ENCODE data around the gene CD8B2.
"Not testable (repeated sequence)": the region's sequence is repeated elsewhere in the genome, so short reads cannot be mapped to it uniquely, and the experiment has no call there.

CD8B2 gene

GRCh38 chr2:106486551-106487385 is at the start of gene CD8B2:
Gene CD8B2, plus strand, starts transcription at chr2:106487364. Its CDS starts 63 bp downstream, at chr2:106487427.
- not testable (repeated sequence) for DNase-seq (ENCODE audit: low read depth, low spot score); H3K27ac ChIP-seq

GRCh38 chr2:106461882-106462281 is 25.3 kb upstream of the CD8B2 start:
- DNase-seq (ENCODE audit: low read depth, low spot score); H3K27ac ChIP-seq: not testable (repeated sequence)

GRCh38 chr2:106467516-106467915 is 19.6 kb upstream of the CD8B2 start:
- H3K27ac ChIP-seq; DNase-seq (ENCODE audit: low read depth, low spot score): not testable (repeated sequence)

GRCh38 chr2:106468107-106468506 is 19.1 kb upstream of the CD8B2 start, which contains the start of gene RGPD3:
Gene RGPD3, minus strand, starts transcription at chr2:106468413. Its CDS starts 125 bp downstream, at chr2:106468288.
- not testable (repeated sequence) for H3K27ac ChIP-seq; DNase-seq (ENCODE audit: low read depth, low spot score)

- not testable (repeated sequence) for DNase-seq (ENCODE audit: low read depth, low spot score); H3K27ac ChIP-seq
Measured at GRCh38 chr2:106470658-106471057, 16.5 kb upstream of the CD8B2 start.

GRCh38 chr2:106477647-106478046 is 9.5 kb upstream of the CD8B2 start:
- DNase-seq (ENCODE audit: low read depth, low spot score); H3K27ac ChIP-seq: not testable (repeated sequence)

DNA sequence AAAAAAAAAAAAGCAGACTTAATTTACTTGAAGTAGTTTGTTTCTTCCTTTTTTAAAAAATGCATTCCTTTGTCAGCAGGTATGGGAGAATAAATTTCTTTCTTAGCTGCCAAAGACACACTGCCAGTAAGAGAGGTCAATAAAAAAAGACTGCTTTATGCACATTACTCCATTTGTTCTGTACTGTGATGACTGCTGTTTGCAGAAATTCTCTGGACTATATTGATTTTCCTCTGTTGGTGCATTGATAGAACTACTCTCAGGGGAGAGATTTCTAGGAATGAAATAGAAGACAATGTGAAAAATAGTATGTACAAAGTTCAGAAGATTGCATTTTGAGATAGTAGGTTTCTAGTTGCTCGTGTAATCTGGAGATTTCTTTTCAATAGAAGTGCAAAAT is 7.6 kb upstream of the CD8B2 start:
- not testable (repeated sequence) for H3K27ac ChIP-seq; DNase-seq (ENCODE audit: low read depth, low spot score)

DNA sequence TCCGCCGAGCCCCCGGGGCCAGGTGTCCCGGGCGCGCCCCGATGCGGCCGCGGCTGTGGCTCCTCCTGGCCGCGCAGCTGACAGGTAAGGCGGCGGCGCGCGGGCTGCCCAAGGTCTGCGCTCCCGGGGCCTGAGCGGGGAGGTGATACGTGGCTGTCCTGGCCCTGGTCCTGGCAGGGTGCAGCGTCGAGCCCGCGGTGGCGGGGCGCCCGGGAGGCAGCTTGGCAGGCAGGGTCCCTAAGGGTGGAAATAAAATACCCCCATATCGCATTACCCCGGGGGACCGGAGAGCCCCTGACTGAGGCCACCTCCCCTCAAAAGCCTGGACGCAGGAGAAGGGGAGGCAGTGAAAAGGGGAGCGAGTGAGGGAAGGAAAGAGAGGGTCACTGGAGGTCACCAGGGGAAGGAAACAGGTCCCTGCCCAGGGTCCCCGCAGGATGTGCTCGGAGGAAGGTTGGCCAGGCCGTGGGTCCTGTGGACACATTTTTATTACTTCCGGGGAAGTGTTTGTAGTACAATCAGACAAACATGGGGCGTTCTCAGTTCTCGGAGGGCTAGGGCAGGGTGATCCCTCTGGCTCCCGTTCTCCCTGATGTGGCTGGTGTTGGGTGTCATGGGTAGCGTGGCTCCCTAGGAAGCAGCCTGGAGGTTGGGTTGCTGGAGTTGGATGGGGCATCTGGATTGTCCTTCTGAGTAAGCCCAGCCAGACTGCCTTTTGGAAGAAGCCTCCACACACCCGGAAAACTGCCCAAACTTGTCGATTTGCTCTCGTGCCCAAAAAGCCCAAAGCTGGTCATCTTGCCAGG is 425 bp downstream of the CD8B2 start:
- H3K27ac ChIP-seq; DNase-seq (ENCODE audit: low read depth, low spot score): not testable (repeated sequence)

DNA sequence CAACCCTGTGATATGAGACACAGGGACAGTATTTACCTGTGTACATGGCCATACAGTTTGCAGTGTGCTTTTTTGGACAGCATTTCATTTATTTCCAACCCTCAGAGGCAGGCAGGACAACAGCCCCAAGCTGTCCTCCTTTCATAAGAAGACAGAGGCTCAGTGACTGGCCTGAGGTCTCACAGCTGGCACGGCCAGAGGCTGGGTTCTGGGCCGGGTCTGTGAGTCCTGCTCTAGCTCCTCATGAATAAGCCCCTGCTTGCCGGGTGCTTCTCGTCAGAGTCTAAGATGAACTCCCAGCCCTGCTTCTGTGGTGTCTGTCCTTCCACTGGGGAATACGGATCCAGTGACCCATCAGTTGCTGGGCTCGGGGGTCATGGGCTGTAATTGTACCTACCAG is 2.5 kb downstream of the CD8B2 start:
- H3K27ac ChIP-seq; DNase-seq (ENCODE audit: low read depth, low spot score): not testable (repeated sequence)

- not testable (repeated sequence) for H3K27ac ChIP-seq
Measured at GRCh38 chr2:106492399-106492798, 5.2 kb downstream of the CD8B2 start.

GRCh38 chr2:106492913-106493312 is 5.7 kb downstream of the CD8B2 start:
- not testable (repeated sequence) for H3K27ac ChIP-seq; DNase-seq (ENCODE audit: low read depth, low spot score)

More at GRCh38 chr2:106492399-106492798, 5.2 kb downstream of the CD8B2 start:
- not testable (repeated sequence) for DNase-seq (ENCODE audit: low read depth, low spot score)

- H3K27ac ChIP-seq; DNase-seq (ENCODE audit: low read depth, low spot score): not testable (repeated sequence)
Measured at GRCh38 chr2:106498549-106498948, 11.4 kb downstream of the CD8B2 start.

DNA sequence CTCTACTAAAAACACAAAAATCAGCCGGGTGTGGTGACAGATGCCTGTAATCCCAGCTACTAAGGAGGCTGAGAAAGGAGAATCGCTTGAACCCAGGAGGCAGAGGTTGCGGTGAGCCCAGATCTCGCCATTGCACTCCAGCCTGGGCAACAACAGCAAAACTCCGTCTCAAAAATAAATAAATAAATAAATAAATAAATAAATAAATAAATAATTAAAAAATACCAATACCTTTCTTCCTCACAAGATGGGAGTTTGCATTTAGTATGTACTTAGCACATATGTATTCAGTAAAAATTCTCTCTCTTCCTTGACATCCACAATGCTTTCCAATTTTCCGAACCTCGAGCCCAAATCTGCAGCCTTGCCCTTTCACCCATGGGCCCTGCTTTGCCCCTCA is 13.2 kb downstream of the CD8B2 start:
- DNase-seq (ENCODE audit: low read depth, low spot score); H3K27ac ChIP-seq: not testable (repeated sequence)

- not testable (repeated sequence) for H3K27ac ChIP-seq; DNase-seq (ENCODE audit: low read depth, low spot score)
Measured at GRCh38 chr2:106502351-106502750, 15.2 kb downstream of the CD8B2 start.

DNA sequence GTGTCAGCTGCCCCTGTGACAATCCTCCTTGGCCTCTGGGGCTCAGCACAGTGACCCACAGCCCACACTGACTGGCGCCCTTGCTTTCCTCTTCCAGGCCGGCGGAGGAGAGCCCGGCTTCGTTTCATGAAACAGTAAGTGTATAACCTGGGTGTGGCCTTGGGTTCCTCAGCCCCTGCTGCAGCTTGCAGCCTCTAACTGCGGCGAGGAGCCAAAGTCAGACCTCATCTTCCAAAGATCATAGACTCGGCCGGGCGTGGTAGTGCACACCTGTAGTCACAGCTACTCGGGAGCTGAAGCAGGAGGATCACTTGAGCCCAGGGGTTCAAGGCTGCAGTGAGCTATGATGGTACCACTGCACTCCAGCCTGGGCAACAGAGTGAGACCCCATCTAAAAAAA is 17.0 kb downstream of the CD8B2 start:
- H3K27ac ChIP-seq; DNase-seq (ENCODE audit: low read depth, low spot score): not testable (repeated sequence)

DNA sequence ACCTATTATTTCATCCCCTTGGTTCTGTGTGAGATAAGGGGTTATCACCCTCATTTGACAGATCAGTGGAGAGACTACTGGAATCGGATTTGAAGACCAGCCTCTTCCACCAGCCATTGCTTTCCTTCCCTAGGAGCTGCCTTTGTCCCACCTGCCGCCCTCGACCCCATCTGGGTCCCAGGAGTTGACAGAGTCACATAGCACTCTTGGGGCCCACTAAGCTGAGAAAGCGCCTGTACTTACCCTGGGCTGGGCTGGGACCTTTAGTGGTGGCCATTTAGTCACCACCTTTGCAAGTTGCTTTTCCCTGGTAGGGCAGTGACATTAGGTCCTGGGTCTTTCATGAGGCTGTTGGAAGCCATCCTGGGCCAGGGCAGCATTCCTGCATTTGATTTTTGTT is 17.6 kb downstream of the CD8B2 start:
- not testable (repeated sequence) for DNase-seq (ENCODE audit: low read depth, low spot score); H3K27ac ChIP-seq

DNA sequence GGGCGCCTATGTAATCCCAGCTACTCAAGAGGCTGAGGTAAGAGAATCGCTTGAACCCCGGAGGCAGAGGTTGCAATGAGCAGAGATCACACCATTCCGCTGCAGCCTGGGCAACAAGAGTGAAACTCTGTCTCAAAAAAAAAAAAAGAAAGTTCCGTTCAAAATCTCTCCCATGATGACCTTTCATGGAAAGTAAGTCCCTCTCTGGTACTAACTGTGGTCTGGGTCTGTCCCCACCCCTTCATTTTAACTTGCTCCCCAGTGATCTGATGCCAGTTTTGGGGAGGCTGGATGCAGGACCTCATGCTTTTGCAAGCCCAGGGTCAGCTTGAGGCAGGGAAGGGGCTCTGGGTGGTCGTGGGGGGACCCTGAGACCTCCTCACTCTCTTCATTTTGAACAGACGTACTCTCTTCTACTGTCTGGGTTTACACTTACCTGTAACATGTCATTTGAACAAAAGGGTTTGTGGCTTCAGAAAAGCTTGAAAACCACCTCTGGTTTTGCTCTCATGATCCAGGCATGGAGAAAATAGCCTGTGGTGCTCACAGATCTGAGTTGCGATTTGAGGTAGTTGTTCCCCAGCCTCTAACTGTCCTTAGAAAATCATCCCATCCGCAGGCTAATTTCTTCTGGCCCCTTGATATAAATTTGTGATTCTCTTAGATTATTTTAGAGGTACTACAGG is 19.0 kb downstream of the CD8B2 start:
- not testable (repeated sequence) for DNase-seq (ENCODE audit: low read depth, low spot score); H3K27ac ChIP-seq

DNA sequence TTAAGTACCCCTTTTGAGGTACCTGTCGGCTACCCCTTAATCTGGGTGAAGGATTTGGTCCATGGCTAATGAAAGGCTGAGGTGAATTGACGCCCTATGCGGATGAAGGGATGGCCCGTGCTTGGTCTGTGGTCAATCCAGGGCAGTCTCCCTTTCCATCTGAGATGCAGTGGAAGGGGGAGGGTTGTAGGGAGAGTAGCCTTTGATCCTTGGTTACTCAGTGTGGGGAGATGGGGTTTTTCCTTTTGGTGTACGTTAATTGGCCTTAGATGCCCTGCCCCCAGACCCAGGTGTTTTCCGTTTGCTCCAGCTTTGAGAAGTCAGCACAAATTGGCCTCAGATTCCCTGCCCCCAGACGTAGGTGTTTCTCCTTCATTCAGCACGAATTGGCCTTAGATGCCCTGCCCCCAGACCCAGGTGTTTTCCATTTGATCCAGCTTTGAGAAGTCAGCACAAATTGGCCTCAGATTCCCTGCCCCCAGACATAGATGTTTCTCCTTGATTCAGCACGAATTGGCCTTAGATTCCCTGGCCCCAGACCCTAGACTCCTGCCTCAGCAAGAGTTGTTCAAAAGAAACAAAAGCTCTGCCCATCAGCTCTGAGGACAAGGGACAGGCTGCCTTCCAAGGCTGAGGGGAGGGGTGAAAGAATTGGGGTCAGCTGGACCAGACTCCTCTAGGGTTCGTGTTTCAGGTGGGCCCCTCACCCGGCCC is 21.7 kb downstream of the CD8B2 start:
- not testable (repeated sequence) for DNase-seq (ENCODE audit: low read depth, low spot score); H3K27ac ChIP-seq

DNA sequence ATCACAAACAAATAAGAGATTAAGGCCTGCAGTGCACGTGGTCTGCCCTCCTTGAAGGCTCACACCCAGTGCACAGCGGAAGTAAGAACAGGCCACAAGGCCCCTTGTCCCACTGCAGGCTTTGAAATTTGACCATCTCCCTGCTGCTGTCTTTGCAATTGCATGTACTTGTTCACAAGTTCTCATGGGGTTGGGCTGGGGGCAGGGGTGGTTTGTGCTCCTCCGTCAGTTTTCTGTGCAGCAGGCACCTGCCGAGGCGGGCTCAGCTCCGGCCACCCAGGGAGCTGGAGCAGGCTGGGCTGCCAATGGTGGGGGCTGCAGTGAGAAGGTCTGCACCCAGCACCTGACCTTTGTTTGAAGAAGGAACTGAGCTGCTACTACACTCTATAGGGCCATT is 22.2 kb downstream of the CD8B2 start:
- H3K27ac ChIP-seq; DNase-seq (ENCODE audit: low read depth, low spot score): not testable (repeated sequence)

DNA sequence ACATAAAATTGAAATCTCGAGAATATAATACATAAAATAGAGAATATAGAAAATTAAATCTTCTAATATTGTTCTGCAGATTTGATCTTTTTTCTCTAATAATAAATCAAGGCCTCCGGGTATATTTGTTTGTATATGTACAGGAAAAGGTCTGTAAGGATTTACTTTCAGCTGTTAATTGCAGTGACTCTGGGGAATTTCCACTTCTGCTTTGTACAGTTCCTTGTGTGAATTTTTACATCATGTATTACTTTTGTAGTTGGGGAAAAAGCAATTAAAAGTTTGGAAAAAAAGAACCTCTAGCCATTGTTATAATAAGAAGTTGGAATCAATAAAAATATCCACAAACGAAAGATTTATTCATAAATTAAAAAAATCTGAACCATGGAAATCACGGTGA is 23.6 kb downstream of the CD8B2 start:
- not testable (repeated sequence) for DNase-seq (ENCODE audit: low read depth, low spot score); H3K27ac ChIP-seq
